ENCODE data around the gene VWA3A.

GRCh38 chr16:22092143-22092933 lies at the start of gene VWA3A:
- no peak for TF ChIP-seq EZH2 (IDR thresholded peaks at IDR 0.05; ENCODE audit: low read length, unreplicated experiment)
- TF ChIP-seq CTCF (conservative IDR thresholded peaks at IDR 0.05; ENCODE audit: low read depth, low read length): no peak
- TF ChIP-seq EZH2phosphoT487 (IDR thresholded peaks at IDR 0.05; ENCODE audit: borderline replicate concordance, low read length): no peak
